HepG2 (cell line): ENCODE data around the gene ZNF212. TPM values are rescaled to one million over a fixed set of nuclear protein-coding genes. Genes with fewer than 3 reads are reported as not detected.

Experiments used
- ATAC-seq: fragments of 200-7000 bp; cut with Tn5 transposase; 3 replicates; pipeline ENCODE4 v1.9.1; 2020; ENCODE audit warnings: mild to moderate bottlenecking, moderate library complexity
- BruUV-seq: library from RNA; stranded (reverse); fragments of 400-500 nt; replicated peaks from 2 replicates; lab custom pipeline; 2021; lab: Mats Ljungman, UMichigan
- CTCF ChIA-PET: fragments of 300-600 bp; formaldehyde crosslinking; extraction: SDS; loops from one replicate; lab custom pipeline; 2021; ENCODE audit warnings: low total read pairs, inconsistent platforms, low intra/inter-chr PET ratio; lab: Yijun Ruan, JAX
- POLR2A ChIA-PET: fragments of 350-600 bp; sonication (Branson Sonifier 250); formaldehyde crosslinking; loops from one replicate; lab custom pipeline; 2020; ENCODE audit warnings: antibody characterized with exemption, inconsistent platforms; lab: Yijun Ruan, JAX
- DNase-seq: peaks from one replicate; pipeline ENCODE4 v3.0.0-alpha.2; 2015; ENCODE audit warnings: low spot score
- FAIRE-seq: peaks from 3 replicates; lab custom pipeline; 2011; peaks lifted over from hg19 to GRCh38; lab: Jason Lieb, UNC
- H2AFZ ChIP-seq: one replicate; pipeline ENCODE4 v1.6.1; 2011; ENCODE audit warnings: low read length, inconsistent platforms
- H3K27ac ChIP-seq: fragments of 300-600 bp; 3 replicates; pipeline ENCODE4 v1.8.0; 2011; ENCODE audit warnings: mixed run types, mild to moderate bottlenecking, mixed read lengths, low read length, inconsistent platforms; ENCODE audit not compliant: insufficient read depth; ENCODE audit errors: extremely low read length
- H3K27me3 ChIP-seq, 2 experiments: fragments of 200-600 bp in 1 of 2; 2 replicates in 1 of 2; 3 replicates in 1 of 2; pipeline versions ENCODE4 v1.6.0 to v1.8.0; 2011; ENCODE audit warnings: low read length in 2 of 2, mild to moderate bottlenecking in 2 of 2, moderate library complexity in 2 of 2, inconsistent platforms in 1 of 2; ENCODE audit not compliant: insufficient read depth in 2 of 2, control insufficient read depth in 1 of 2
- H3K36me3 ChIP-seq, 2 experiments: fragments of 200-600 bp in 1 of 2; replicated peaks in 1 of 2; 2 replicates in 1 of 2; 3 replicates in 1 of 2; pipeline versions ENCODE4 v1.5.1 to v1.8.0; 2011; ENCODE audit warnings: low read length in 2 of 2, inconsistent platforms in 1 of 2; ENCODE audit not compliant: insufficient read depth in 2 of 2, control insufficient read depth in 1 of 2
- H3K4me1 ChIP-seq: 2 replicates; pipeline ENCODE4 v1.5.1; 2012; ENCODE audit warnings: low read length, inconsistent platforms; ENCODE audit not compliant: insufficient read depth
- H3K4me2 ChIP-seq: 2 replicates; pipeline ENCODE4 v1.6.0; 2011; ENCODE audit warnings: low read depth, low read length, inconsistent platforms
- H3K4me3 ChIP-seq, 3 experiments: fragments of 200-600 bp in 1 of 3; sonication (generic), shearing (Covaris generic) in 1 of 3; replicated peaks in 1 of 3; 2 replicates each; pipeline ENCODE4 v1.5.1; 2011 to 2016; ENCODE audit warnings: low read length in 3 of 3, inconsistent platforms in 2 of 3, low read depth in 2 of 3, mild to moderate bottlenecking in 2 of 3, control low read depth in 1 of 3, mixed read lengths in 1 of 3; ENCODE audit not compliant: insufficient read depth in 1 of 3
- H3K79me2 ChIP-seq: one replicate; pipeline ENCODE4 v1.6.1; 2011; ENCODE audit warnings: low read length, inconsistent platforms; ENCODE audit not compliant: insufficient read depth
- H3K9ac ChIP-seq: 2 replicates; pipeline ENCODE4 v1.6.0; 2011; ENCODE audit warnings: mild to moderate bottlenecking, low read depth, low read length, inconsistent platforms; ENCODE audit not compliant: insufficient read depth
- H3K9me3 ChIP-seq: 2 replicates; pipeline ENCODE4 v1.5.1; 2012; ENCODE audit warnings: mild to moderate bottlenecking, low read length
- H4K20me1 ChIP-seq: 2 replicates; pipeline ENCODE4 v1.6.0; 2011; ENCODE audit warnings: inconsistent platforms, mild to moderate bottlenecking, low read length, moderate library complexity; ENCODE audit not compliant: insufficient read depth
- CTCF ChIP-seq: sonication (generic); formaldehyde crosslinking; IDR thresholded peaks from 2 replicates; pipeline ENCODE4 v1.5.0; 2020; ENCODE audit warnings: mild to moderate bottlenecking, missing genetic modification reagents, moderate library complexity
- HOXA3 ChIP-seq: sonication (generic); formaldehyde crosslinking; IDR thresholded peaks from 2 replicates; pipeline ENCODE4 v1.5.0; 2020; ENCODE audit warnings: missing genetic modification reagents
- KDM5B ChIP-seq: sonication (generic); formaldehyde crosslinking; IDR thresholded peaks from 2 replicates; pipeline ENCODE4 v1.4.0; 2020; ENCODE audit warnings: missing genetic modification reagents, mild to moderate bottlenecking, borderline replicate concordance
- ZFAT ChIP-seq: sonication (generic); formaldehyde crosslinking; conservative IDR thresholded peaks from 2 replicates; pipeline ENCODE4 v1.8.1; 2023; ENCODE audit warnings: missing genetic modification reagents, inconsistent platforms
- ZKSCAN8 ChIP-seq: IDR thresholded peaks from 2 replicates; pipeline ENCODE4 v1.6.1; 2016; ENCODE audit warnings: borderline replicate concordance, missing genetic modification reagents, missing compliant biosample characterization
- ZNF142 ChIP-seq: sonication (generic); formaldehyde crosslinking; IDR thresholded peaks from 2 replicates; pipeline ENCODE4 v1.4.0; 2020; ENCODE audit warnings: missing genetic modification reagents
- ZNF280D ChIP-seq: sonication (generic); formaldehyde crosslinking; IDR thresholded peaks from 2 replicates; pipeline ENCODE4 v1.5.1; 2020; ENCODE audit warnings: mild to moderate bottlenecking, missing genetic modification reagents
- ZNF772 ChIP-seq: sonication (generic); formaldehyde crosslinking; IDR thresholded peaks from 2 replicates; pipeline ENCODE4 v1.5.0; 2020; ENCODE audit warnings: mild to moderate bottlenecking, missing genetic modification reagents
- WGBS: methylation state at CpG from one replicate; pipeline ENCODE4 v1.1.6; 2017; ENCODE audit warnings: low lambda C conversion rate; 5-methylcytosine and 5-hydroxymethylcytosine counted together
- in situ Hi-C: cut with HindIII; loops from 2 replicates; pipeline ENCODE4 v1.10.0; 2017; ENCODE audit warnings: low pct_unique_long_range_greater_than_20kb; ENCODE audit not compliant: extremely low pct_ligation_motif_present
- intact Hi-C: fragments of 100-400 bp; cut with micrococcal nuclease; formaldehyde crosslinking; loops from one replicate; pipeline ENCODE4 v1.10.0; 2022; ENCODE audit not compliant: unreplicated experiment
- polyA plus RNA-seq, 8 experiments: library from polyadenylated mRNA; depleted of rRNA in 3 of 8; stranded (reverse) in 7 of 8; unstranded in 1 of 8; fragments of >200 nt; fragmentation: Illumina TruSeq in 4 of 8; extraction: Trizol in 4 of 8; gene quantifications; 2 replicates each; pipeline versions ENCODE4 v1.2.1 to v1.2.3, GENCODE V29; 2011 to 2016; ENCODE audit warnings: low read depth in 4 of 8, missing spikeins in 1 of 8, mixed read lengths in 1 of 8; ENCODE audit not compliant: insufficient read depth in 1 of 8
- total RNA-seq, 5 experiments: library from RNA; depleted of rRNA; stranded (reverse); fragments of >200 nt; fragmentation: Illumina TruSeq; extraction: Trizol; gene quantifications; 2 replicates each; pipeline ENCODE4 v1.2.3, GENCODE V29; 2016; ENCODE audit warnings: low read depth in 1 of 5
- TF ChIP-seq, protein P1 (sequence below): sonication (generic); formaldehyde crosslinking; IDR thresholded peaks from 2 replicates; pipeline ENCODE4 v1.5.1; 2020; ENCODE audit warnings: missing genetic modification reagents, mild to moderate bottlenecking, borderline replicate concordance

Gene ZNF212
- total and polyA plus RNA-seq, 2 of the 13 experiments (the other 11 are each of a cell fraction or from before 2014, with no cell fraction given): 2.6 to 3.8 TPM

- ChIA-PET CTCF (no interaction called here), POLR2A (no interaction called here)
- H3K27me3 ChIP-seq: no peaks in the 10 kb centered on the region; a peak in 1 of 5 replicates
- intact Hi-C loops (no loop called here), in situ Hi-C loops (no loop called here)
- peaks cover 0 to 2% of the 10 kb centered on the region in 2 experiments; a peak in 2 of 5 replicates for H3K36me3 ChIP-seq
- no peak for FAIRE-seq
- H3K4me1 ChIP-seq: peaks cover 44% of the 10 kb centered on the region
- H3K4me3 ChIP-seq: peak overlapping the region; percentile 86 to 94 (median 90)
- H3K9me3 ChIP-seq: no peaks in the 10 kb centered on the region
- H2AFZ ChIP-seq: no peak overlapping the region
- peak overlapping the region; percentile 96 for H3K4me2 ChIP-seq
- peaks cover 20% of the 10 kb centered on the region for H3K79me2 ChIP-seq
- TSS peak; percentile 73 for BruUV-seq
- H3K9ac ChIP-seq: peak overlapping the region; percentile 84; the same call in 1 of the 2 replicates
- no peak for DNase-seq
- ATAC-seq: no peak
- H4K20me1 ChIP-seq: peaks cover 4% of the 10 kb centered on the region; the same call in 1 of the 2 replicates
- 58% methylated on average over 5 of the region's 5 CpGs for whole genome bisulfite sequencing
- H3K27ac ChIP-seq: no peak overlapping the region
- TF ChIP-seq CTCF (CRISPR knock-in tag) (no peak), ZNF280D (no peak), ZNF772 (CRISPR knock-in tag) (no peak), HOXA3 (CRISPR knock-in tag) (no peak), ZFAT (CRISPR knock-in tag) (no peak), ZKSCAN8 (CRISPR knock-in tag) (no peak), KDM5B (no peak), ZNF142 (CRISPR knock-in tag) (no peak)
- TF ChIP-seq, protein P1, sequence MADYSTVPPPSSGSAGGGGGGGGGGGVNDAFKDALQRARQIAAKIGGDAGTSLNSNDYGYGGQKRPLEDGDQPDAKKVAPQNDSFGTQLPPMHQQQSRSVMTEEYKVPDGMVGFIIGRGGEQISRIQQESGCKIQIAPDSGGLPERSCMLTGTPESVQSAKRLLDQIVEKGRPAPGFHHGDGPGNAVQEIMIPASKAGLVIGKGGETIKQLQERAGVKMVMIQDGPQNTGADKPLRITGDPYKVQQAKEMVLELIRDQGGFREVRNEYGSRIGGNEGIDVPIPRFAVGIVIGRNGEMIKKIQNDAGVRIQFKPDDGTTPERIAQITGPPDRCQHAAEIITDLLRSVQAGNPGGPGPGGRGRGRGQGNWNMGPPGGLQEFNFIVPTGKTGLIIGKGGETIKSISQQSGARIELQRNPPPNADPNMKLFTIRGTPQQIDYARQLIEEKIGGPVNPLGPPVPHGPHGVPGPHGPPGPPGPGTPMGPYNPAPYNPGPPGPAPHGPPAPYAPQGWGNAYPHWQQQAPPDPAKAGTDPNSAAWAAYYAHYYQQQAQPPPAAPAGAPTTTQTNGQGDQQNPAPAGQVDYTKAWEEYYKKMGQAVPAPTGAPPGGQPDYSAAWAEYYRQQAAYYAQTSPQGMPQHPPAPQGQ: no peak
Observed at GRCh38 chr7:149240637-149241036, 1.2 kb downstream of the ZNF212 start.
